CD4-positive, alpha-beta T cell treated with Interleukin-21 for 1 hour (primary cell): Measurements from ENCODE around the gene TMEM221.

ENCODE experiments used
- DNase-seq: peaks from one replicate; pipeline ENCODE4 v3.0.0-alpha.2; 2020

Gene TMEM221

GRCh38 chr19:17436874-17437267 is 11.6 kb downstream of the TMEM221 start:
- no peak for DNase-seq

- no peak for DNase-seq
Measured at GRCh38 chr19:17436094-17436873, 12.2 kb downstream of the TMEM221 start.

GRCh38 chr19:17435218-17435617 is 13.2 kb downstream of the TMEM221 start:
- DNase-seq, result no peak

- DNase-seq, result no peak
Measured at GRCh38 chr19:17431417-17431816, 17.1 kb downstream of the TMEM221 start.

- no peak for DNase-seq
Measured at GRCh38 chr19:17429641-17430113, 18.8 kb downstream of the TMEM221 start.

GRCh38 chr19:17424743-17425365 is 23.6 kb downstream of the TMEM221 start:
- DNase-seq, result peak; percentile 21

GRCh38 chr19:17423429-17424208 is 24.8 kb downstream of the TMEM221 start:
- no peak for DNase-seq

- no peak for DNase-seq
Measured at GRCh38 chr19:17421942-17422341, 26.5 kb downstream of the TMEM221 start.

- peak; percentile 24 for DNase-seq
Measured at GRCh38 chr19:17420475-17420924, 28.0 kb downstream of the TMEM221 start.

GRCh38 chr19:17419621-17420474 is 28.6 kb downstream of the TMEM221 start, which contains the start of gene MVB12A:
MVB12A (plus strand) TSS chr19:17420047; CDS start chr19:17420136, 89 bp downstream.
- DNase-seq, result peak; percentile 97

- DNase-seq, result no peak
Measured at GRCh38 chr19:17419154-17419620, 29.3 kb downstream of the TMEM221 start.

- DNase-seq, result no peak
Measured at GRCh38 chr19:17418710-17419109, 29.8 kb downstream of the TMEM221 start.

GRCh38 chr19:17415121-17415520 is 33.3 kb downstream of the TMEM221 start:
- DNase-seq, result no peak

GRCh38 chr19:17414097-17414496 is 34.4 kb downstream of the TMEM221 start:
- no peak for DNase-seq

- DNase-seq, result no peak
Measured at GRCh38 chr19:17411801-17412200, 36.7 kb downstream of the TMEM221 start.

GRCh38 chr19:17409990-17410389 is 38.5 kb downstream of the TMEM221 start:
- DNase-seq, result no peak

- no peak for DNase-seq
Measured at GRCh38 chr19:17406887-17407196, 41.6 kb downstream of the TMEM221 start.

- DNase-seq, result peak; percentile 40
Measured at GRCh38 chr19:17406046-17406886, 42.2 kb downstream of the TMEM221 start.

GRCh38 chr19:17405250-17406045 is 43.0 kb downstream of the TMEM221 start, which contains the start of gene BST2:
BST2 (minus strand) TSS chr19:17405630; CDS start chr19:17405575, 55 bp downstream.
- peak; percentile 84 for DNase-seq

- no peak for DNase-seq
Measured at GRCh38 chr19:17404621-17405249, 43.7 kb downstream of the TMEM221 start.
